HG02588 (cell line): Measurements from ENCODE around the gene RAVER1.
A peak's percentile ranks its signal among the peaks of the same experiment; 100 is the strongest.

Experiments
- ATAC-seq: cut with Tn5 transposase; IDR thresholded peaks from one replicate; pipeline ENCODE4 v1.9.1; 2021; ENCODE audit warnings: mild to moderate bottlenecking, moderate library complexity; ENCODE audit not compliant: unreplicated experiment

The RAVER1 gene

GRCh38 chr19:10271543-10272086, 61.7 kb downstream of the RAVER1 start:
- ATAC-seq = peak; percentile 26

- ATAC-seq = peak; percentile 41
Measured at GRCh38 chr19:10270616-10271394, 62.5 kb downstream of the RAVER1 start, which contains the start of gene ICAM1. Gene ICAM1 (plus strand): TSS chr19:10271120. CDS start chr19:10271160, 40 bp downstream.

GRCh38 chr19:10270180-10270615, 63.1 kb downstream of the RAVER1 start:
- peak; percentile 34 for ATAC-seq

GRCh38 chr19:10269333-10270179, 63.8 kb downstream of the RAVER1 start:
- ATAC-seq = peak; percentile 36

- ATAC-seq = no peak
Measured at GRCh38 chr19:10268071-10268470, 65.3 kb downstream of the RAVER1 start.

- ATAC-seq = no peak
Measured at GRCh38 chr19:10266706-10267105, 66.6 kb downstream of the RAVER1 start.
